Stimulated activated CD8-positive, alpha-beta memory T cell treated with anti-CD3 and anti-CD28 coated beads, Interleukin-12 subunit alpha, Interleukin-12 subunit beta, amount 100 ng/mL, for 24 hours (primary cell): Measurements from ENCODE around the gene HOXA2.

Source experiments
- DNase-seq: peaks from one replicate; pipeline ENCODE4 v3.0.0-alpha.2; 2020; ENCODE audit errors: extremely low read depth

The HOXA2 gene

DNA sequence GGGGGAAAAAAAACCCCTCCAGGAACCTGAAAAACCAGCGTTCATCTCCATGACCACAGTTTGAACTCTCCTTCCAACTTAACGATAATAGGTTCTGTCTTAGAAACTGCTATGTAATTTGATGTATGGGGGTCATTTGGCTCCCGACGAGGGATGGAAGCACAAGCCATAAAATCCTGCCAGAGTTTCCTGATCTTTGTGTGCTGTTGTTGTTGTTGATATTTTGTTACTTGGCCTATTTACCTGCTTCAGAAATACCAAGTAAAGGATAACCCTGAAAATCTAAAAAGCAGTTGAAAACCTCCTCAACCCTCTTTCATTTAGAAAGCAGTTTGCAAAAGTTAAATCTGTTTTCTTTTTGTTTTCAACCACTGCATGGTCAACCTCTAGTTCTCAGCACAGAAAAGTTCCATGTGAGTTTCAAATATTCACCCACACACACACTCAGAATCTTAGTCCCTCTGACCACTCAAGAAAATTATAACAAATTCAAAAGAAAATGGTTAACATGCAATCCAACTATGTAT, 9.3 kb upstream of the HOXA2 start:
- no peak for DNase-seq

DNA sequence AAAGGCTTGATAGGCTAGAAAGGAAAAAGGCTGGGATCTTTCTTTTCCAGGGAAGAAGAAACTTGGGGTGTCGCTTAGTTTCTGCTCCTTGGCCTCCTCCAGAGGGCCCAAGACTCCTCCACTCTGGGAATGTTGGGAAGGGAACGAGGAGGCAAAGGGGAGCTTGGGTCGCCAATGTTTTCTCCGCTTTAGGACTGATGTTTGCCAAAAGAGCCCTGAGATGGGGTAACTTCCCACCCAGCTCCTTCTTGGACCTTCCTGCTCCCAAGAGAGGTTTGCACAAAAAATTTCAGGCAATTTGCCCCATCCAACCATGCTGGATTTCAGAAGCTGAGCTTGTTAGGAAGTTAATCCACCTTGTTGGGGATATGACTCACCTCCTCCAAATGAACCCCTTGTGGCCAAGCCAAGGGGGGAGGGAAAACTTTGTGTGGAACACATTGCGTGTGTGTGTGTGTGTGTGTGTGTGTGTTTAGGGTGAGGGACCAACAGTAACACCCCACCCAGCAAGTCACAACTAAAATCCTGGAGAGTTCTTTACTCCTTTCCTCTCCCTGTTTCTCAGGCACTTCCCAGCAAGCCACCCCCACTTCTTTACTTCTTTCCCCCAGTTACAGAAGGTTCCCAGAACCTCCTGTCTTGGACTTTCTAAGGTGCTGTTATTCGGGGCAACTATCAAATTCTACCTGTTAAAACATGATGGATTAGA, 8.7 kb upstream of the HOXA2 start:
- no peak for DNase-seq

- no peak for DNase-seq
These were observed 7.9 kb upstream of the HOXA2 start for GRCh38 chr7:27110186-27111031.

DNA sequence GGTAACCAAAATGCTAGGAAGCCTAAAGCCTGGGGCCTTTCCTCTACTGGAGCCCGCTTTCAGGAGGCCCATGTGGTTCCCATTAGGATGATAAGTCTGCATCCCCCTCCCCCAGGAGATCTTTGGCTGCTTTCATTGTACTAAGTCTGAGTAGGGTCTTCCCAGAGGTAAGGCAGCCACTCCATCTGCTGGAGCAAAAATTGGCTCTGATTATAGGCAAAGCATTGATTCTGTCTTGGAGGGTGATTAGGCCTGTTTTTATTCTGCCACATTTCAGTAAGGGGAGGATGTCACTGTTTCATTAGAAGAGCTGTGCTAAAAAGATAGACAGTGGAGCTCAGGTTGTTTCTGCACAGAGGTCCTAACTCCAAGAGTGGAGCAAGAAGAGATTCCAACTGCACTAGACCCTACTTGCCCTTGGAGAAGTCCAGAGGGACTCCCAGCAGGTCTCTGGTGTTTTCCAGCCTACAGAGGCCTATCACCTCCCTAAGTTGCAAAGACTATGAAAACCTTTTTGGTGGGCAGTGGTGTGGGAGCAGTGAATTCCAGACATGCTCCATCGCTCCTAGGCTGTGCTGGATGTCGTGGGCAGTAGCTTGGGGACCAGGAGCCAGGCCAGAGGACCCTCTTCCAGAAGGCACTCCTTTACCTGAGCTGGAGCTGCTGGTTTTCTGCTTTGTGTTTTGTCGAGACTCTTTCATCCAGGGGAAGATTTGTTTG, 7.1 kb upstream of the HOXA2 start:
- DNase-seq, result no peak

- no peak for DNase-seq
These were observed 6.1 kb upstream of the HOXA2 start for GRCh38 chr7:27108390-27109127.

DNA sequence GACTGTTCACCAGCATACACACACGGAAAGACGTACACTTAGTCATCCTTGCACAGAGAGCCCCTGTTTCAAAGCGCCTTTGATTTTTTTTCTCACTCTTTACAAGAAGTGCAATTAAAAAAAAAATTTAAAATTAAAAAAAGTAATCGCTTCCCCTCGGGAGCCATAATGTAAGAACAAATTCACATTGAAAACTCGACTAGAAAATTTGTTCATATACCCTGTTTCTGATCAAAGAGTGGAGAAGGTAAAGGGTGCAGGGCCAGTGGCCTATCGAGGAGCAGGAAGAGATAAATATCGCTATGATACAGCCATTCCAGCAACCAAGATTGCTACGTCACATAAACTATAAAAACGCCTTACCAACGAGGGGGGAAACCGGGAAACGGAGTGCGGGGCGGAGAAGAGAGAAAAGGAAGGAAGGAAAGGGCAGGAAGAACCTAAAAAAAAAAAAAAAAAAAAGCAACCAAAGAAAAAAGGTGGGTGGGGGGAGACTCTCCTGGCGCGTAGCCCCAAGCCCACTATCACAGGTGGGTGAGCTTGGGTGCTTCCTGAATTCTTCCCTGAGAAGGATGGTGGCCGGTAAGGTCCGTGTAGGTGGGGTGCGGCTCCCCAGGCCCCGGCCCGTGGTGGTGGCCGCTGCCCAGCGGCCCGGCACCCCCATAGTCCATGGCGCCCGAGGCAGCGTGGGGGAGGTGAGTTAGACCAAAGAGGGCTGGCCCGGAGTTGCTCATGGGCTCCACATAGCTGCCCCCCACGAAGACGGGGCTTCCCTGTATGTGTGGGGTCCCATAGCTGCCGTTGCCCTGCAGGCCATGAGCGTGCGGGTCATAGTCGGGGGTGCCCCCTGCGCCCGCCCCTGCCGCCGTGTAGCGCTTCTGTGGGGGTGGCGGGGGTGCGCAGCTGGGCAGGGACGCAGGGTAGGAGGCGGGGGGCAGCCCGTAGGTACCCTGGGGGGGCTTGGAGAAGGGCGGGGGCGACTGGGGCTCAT, 5.2 kb upstream of the HOXA2 start:
- no peak for DNase-seq

- DNase-seq, result no peak
These were observed 4.4 kb upstream of the HOXA2 start for GRCh38 chr7:27106901-27107240.

- no peak for DNase-seq
These were observed 3.9 kb upstream of the HOXA2 start for GRCh38 chr7:27106181-27106900.

- no peak for DNase-seq
These were observed 3.0 kb upstream of the HOXA2 start for GRCh38 chr7:27105301-27106031.

- no peak for DNase-seq
These were observed 2.0 kb upstream of the HOXA2 start for GRCh38 chr7:27104341-27105058.

DNA sequence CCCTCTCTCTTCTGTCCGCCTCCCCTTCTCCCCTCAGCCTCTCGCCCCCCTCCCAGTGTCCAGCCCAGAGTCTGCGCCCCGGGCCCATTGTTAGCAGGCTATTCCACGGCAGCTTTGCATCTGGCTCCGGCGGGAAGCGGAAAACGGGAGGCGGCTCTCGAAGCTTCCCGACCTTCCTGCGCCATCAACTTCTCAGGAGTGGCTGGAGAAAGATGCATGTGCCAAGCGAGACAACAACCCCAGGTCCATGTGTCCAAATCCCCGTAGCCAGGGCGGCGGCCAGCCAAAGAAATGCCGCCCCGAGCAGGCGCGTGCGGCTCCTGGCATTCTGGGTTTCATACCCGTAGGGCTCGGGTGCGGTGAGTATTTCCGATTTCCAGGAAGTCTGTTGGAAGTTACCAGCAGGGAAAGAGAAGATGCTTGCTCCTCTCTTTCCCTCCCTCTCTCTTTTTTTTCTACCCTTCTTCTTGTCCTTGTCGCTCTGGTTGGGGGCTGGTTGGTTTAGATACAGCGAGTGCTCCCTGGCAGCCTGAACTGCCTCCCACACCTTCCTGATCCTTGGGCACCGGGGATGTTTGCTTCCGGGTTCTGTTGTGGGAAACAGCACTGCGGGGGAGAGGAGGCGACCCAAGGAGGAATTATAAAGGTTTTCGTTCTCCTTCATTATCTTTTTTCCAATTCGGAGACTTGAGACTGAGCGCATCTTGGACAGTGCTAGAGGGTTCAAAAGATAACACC, 1.2 kb upstream of the HOXA2 start:
- DNase-seq, result no peak

DNA sequence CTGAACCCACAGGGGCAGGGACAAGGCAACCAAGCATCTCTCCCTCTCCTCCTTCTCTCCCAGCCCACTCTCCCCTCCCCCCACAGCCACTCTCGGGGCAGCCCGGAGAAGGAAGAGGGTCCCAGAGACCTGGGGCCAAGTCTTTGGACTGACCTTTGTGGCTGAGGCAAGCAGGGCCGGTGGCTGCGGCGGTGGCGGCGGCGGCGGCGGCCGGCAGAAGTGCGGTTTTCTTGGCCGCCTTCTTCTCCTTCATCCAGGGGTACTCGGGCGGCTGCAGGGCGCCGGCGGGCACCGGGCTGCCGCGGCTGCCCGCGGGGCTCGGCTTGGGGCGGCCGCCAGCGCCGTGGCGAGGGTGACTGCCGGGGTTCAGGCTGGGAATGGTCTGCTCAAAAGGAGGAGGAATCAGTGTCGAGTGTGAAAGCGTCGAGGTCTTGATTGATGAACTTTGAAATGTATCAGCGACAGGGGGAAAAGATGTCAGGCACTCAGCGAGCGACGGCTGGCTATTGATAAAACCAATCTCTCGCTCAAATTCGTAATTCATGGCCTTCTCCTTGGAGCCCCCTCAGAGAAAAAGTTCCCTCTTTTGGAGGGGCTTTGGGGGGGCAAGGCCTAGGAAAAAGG, 414 bp downstream of the HOXA2 start:
- DNase-seq, result no peak

- DNase-seq, result no peak
These were observed 1.1 kb downstream of the HOXA2 start for GRCh38 chr7:27101171-27101956.

- no peak for DNase-seq
These were observed 1.8 kb downstream of the HOXA2 start for GRCh38 chr7:27100694-27101170.

DNA sequence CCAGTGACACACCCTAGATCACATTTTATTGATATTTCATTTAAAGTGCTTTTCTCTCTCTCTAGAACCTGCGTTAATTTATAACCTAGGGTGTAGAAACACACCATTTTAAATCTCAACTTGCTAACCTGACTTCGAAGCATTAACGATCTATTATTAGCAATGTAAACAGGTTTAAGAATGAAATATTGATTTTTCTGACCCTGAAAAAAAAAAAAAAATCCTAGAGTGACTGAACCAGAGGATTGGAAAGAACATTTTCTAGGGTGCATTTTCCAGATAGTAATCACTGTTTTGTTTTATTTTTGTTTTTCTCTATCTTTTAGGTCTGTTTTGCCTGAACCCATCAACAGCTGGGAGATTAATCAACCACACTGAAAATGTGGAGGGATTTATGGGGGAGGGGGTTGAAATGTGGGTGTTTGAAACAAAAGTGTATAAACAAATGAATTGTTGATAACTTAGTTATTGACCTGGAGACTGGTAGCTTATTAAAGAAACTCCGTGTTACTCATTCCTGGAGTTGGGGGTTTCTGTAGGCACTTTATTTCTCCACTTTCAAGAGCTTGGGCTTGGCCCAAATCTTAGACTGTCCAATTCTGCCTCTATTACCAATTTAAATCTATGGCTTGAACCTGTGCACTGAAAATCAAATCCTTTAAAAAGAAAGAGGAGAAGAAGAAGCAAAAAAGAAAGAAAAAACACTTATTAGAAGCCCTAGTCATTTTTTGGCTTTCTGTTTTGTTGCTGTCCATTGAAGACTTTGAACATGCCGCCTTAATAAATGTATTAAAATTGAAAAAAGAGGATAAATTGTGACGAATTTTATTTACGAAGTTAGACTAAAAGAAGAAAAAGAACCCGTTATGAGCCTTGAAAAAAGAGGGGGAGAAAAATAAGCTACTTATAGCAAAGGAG, 2.8 kb downstream of the HOXA2 start:
- no peak for DNase-seq
